ENCODE data around the gene MIDN.
A peak's percentile ranks its signal among the peaks of the same experiment; 100 is the strongest.

Gene MIDN

GRCh38 chr19:1259876-1260748 is 11.7 kb downstream of the MIDN start:
- H3K4me3 ChIP-seq (ENCODE audit: low read depth, low read length), result no peak overlapping the region
- TF ChIP-seq, protein P1, sequence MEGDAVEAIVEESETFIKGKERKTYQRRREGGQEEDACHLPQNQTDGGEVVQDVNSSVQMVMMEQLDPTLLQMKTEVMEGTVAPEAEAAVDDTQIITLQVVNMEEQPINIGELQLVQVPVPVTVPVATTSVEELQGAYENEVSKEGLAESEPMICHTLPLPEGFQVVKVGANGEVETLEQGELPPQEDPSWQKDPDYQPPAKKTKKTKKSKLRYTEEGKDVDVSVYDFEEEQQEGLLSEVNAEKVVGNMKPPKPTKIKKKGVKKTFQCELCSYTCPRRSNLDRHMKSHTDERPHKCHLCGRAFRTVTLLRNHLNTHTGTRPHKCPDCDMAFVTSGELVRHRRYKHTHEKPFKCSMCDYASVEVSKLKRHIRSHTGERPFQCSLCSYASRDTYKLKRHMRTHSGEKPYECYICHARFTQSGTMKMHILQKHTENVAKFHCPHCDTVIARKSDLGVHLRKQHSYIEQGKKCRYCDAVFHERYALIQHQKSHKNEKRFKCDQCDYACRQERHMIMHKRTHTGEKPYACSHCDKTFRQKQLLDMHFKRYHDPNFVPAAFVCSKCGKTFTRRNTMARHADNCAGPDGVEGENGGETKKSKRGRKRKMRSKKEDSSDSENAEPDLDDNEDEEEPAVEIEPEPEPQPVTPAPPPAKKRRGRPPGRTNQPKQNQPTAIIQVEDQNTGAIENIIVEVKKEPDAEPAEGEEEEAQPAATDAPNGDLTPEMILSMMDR (IDR thresholded peaks at IDR 0.05; ENCODE audit: low read depth, low read length), result no peak

DNA sequence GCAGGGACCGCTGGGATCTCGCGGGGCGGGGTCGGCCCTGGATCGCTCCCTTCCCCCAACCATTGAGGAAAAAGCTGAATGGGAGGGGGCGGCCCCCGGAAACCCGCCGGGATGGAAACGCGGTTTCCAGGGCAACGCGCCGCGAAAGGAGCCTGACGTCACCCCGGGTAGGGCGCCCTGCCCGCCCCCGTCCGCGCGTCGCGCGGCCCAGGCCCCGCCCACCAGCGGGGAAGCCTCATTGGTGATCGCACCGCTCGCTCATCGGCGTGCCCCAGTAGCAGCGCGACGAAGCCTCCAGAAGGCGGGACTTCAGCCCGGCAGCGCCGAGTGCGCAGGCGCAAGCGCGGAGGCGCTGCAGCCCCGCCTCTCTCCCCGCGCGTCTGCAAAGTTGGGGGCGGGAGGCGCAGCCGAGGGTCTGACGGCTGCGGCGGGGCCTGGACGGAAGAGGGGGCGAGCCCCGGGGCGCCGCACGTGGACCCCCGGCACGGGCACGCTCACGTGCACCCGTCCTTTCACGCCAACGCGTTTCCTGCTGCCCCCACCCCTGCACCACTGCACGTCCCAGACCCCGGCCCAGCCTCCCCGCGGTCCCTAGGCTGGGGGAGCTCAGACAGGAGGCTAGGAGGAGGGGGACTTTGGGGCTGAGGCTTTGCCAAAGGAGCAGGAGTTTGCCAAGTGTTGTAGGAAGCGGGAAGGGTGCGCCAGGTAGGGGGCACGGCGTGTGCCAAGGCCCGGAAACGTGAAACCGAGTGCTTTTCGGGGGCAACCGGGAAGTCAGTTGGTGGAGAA is 12.6 kb downstream of the MIDN start:
- H3K4me3 ChIP-seq (ENCODE audit: low read depth, low read length), result peak overlapping the region; percentile 67
- TF ChIP-seq, protein P1 (IDR thresholded peaks at IDR 0.05; ENCODE audit: low read depth, low read length), result no peak

GRCh38 chr19:1261538-1261797 is 13.1 kb downstream of the MIDN start:
- peak overlapping the region; percentile 67 for H3K4me3 ChIP-seq (ENCODE audit: low read depth, low read length)
- TF ChIP-seq, protein P1 (IDR thresholded peaks at IDR 0.05; ENCODE audit: low read depth, low read length), result no peak

DNA sequence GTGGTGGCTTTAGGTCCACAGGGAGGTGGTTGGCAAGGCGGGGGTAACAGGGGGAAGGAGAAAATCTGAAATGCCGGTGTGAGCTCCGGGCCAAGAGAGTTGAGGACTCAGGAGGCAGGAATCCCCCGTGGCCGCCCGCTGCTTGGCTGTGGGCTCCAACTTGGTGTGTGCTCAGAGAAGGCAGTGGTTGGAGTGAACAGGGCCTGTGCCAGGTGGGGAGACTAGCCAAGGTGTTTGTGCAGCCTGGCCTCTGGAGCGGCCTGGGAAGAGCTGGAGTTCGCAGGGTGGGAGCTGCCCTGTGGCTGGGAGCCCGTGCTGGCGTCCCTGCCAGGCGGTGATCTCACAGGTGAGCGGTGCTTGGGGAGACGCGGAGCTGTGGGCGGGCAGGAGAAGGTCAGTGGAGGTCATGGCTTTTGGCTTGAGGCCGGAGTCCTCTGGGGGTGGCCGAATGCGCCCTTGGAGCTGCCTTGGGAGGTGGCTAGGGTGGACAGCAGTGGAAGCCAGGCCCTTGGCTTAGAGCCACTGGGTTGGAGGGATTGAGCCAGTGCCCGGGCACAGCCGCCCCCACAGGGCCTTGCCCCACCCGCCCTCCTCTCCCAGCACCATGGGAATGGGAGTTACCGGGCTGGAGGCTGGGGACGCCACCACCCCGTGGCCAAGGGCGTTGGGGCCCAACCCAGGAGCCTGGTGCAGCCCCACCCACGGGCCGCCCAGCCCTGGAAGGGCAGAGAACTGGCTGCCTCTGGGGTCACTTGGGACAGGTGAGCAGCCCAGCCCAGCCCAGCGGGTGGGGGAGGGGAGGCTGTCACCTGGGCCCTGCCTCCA is 13.6 kb downstream of the MIDN start:
- TF ChIP-seq, protein P1 (IDR thresholded peaks at IDR 0.05; ENCODE audit: low read depth, low read length), result no peak
- H3K4me3 ChIP-seq (ENCODE audit: low read depth, low read length), result peak overlapping the region; percentile 67

DNA sequence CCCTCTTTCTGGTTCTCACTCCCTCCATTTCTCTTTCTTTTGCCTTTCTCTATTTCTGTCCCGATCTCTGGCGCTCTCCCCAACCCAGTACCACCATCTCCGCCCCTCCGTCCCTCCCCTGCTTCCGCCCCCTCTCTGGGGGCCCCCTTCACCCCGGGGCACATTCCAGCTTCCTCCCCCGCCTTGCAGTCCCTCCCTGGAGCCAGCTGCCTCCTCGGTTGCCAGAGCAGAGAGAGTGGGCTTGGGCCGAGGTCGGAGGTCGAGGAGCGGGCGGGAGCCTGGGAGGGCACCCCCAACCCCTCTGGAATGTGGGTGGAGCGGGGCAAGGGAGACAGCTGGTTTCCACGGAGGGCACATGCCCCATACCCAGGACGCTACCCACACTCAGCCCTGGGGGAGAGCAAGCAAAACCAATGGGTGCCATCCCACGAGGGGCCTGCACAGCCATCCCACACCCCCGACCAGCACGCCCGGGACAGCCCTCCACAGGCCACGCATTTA is 14.3 kb downstream of the MIDN start:
- TF ChIP-seq, protein P1 (IDR thresholded peaks at IDR 0.05; ENCODE audit: low read depth, low read length), result no peak
- H3K4me3 ChIP-seq (ENCODE audit: low read depth, low read length), result peak overlapping the region; percentile 14; the same call in 1 of the 2 replicates

DNA sequence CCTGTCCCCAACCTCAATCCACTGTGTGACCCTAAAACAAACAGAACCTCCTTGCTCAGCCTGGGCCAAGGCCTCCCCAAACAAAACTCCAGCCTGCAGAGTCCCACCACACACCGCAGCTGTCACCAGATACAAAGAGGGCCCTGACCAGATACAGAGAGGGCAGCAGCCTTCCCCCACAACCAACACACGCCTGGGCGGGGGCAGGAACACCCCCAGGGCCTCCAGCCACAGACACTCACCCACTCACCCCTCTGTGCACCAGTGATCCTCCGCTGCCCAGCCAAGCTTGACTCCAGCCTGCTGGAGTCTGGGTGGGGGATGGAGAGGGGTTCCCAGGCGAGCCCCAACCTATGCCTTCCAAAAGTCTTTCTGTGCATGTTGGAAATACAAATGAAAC is 14.8 kb downstream of the MIDN start:
- H3K4me3 ChIP-seq (ENCODE audit: low read depth, low read length), result no peak overlapping the region
- TF ChIP-seq, protein P1 (IDR thresholded peaks at IDR 0.05; ENCODE audit: low read depth, low read length), result no peak
